Measurements from ENCODE around the gene NCS1. TPM values are rescaled to one million over a fixed set of nuclear protein-coding genes. Genes with fewer than 3 reads are reported as not detected.
"Not testable (repeated sequence)": the region's sequence is repeated elsewhere in the genome, so short reads cannot be mapped to it uniquely, and the experiment has no call there.

The NCS1 gene
- total RNA-seq, 2 experiments from 2014 or later = 0.17 TPM; not detected in 1

DNA sequence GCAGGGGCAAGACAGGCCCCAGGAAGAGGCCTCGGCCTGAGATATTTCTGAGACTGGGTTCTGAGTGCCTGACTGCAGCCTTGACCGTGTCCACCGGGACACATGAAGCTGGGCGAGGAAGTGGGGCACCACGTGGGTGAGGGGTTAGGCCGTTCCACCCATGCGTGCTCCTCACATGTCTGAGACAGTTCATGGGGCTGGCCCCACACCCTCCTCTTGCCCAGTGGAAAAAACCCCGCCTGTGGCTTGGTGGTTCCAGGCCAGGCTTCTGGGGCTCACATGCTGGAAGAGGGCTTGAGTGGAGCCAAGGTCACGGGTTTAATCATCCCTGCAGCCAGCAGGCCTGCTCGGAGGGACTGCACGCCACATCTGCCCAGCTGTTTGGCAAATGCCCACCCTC, 104.8 kb downstream of the NCS1 start:
- TF ChIP-seq, protein P1, sequence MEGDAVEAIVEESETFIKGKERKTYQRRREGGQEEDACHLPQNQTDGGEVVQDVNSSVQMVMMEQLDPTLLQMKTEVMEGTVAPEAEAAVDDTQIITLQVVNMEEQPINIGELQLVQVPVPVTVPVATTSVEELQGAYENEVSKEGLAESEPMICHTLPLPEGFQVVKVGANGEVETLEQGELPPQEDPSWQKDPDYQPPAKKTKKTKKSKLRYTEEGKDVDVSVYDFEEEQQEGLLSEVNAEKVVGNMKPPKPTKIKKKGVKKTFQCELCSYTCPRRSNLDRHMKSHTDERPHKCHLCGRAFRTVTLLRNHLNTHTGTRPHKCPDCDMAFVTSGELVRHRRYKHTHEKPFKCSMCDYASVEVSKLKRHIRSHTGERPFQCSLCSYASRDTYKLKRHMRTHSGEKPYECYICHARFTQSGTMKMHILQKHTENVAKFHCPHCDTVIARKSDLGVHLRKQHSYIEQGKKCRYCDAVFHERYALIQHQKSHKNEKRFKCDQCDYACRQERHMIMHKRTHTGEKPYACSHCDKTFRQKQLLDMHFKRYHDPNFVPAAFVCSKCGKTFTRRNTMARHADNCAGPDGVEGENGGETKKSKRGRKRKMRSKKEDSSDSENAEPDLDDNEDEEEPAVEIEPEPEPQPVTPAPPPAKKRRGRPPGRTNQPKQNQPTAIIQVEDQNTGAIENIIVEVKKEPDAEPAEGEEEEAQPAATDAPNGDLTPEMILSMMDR (IDR thresholded peaks at IDR 0.05) = no peak
- Mint-ChIP-seq H3K4me1 (ENCODE audit: low read depth) (no peaks in the 10 kb centered on the region), H3K36me3 (ENCODE audit: low read depth) (no peaks in the 10 kb centered on the region), H3K9me3 (no peaks in the 10 kb centered on the region), H3K27ac (no peak overlapping the region), H3K4me3 (no peak overlapping the region), H3K27me3 (peaks cover 16% of the 10 kb centered on the region)
- H3K9me3 ChIP-seq (ENCODE audit: control insufficient read depth in 1 of 2, insufficient read depth in 1 of 2, low read length in 2 of 2) = no peaks in the 10 kb centered on the region
- no peak for ATAC-seq (ENCODE audit: poor library complexity)
- no peak overlapping the region for H3K27ac ChIP-seq (ENCODE audit: low read depth in 1 of 2, low read length in 2 of 2)
- no peak overlapping the region for H3K4me3 ChIP-seq (ENCODE audit: low read length)
- CTCF ChIA-PET = no interaction called here
- no peaks in the 10 kb centered on the region for H3K36me3 ChIP-seq (ENCODE audit: insufficient read depth, low read length)
- POLR2A ChIA-PET = no interaction called here
- no peaks in the 10 kb centered on the region for H3K4me1 ChIP-seq (ENCODE audit: insufficient read depth, low read length)
- DNase-seq = no peak
- H3K27me3 ChIP-seq (ENCODE audit: control insufficient read depth in 1 of 2, insufficient read depth in 2 of 2, low read length in 2 of 2) = no peaks in the 10 kb centered on the region
- intact Hi-C loops (cut with DNase I, micrococcal nuclease) = no loop called here

DNA sequence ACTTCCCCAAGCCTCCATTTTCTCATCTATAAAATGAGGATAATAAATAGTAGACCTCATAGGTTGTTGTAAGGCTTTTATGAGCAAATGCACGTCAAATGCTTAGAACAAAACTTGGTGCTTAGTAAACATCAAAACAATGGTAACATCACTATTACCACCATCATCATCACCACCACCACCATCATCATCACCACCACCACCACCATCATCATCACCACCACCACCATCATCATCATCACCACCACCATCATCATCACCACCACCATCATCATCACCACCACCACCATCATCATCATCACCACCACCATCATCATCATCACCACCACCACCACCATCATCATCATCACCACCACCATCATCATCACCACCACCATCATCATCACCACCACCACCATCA, 105.3 kb downstream of the NCS1 start:
- intact Hi-C loops (cut with DNase I, micrococcal nuclease); H3K4me1 ChIP-seq (ENCODE audit: insufficient read depth, low read length); H3K27me3 ChIP-seq (ENCODE audit: control insufficient read depth in 1 of 2, insufficient read depth in 2 of 2, low read length in 2 of 2); POLR2A ChIA-PET; H3K4me3 Mint-ChIP-seq; ATAC-seq (ENCODE audit: poor library complexity); H3K4me3 ChIP-seq (ENCODE audit: low read length); H3K4me1 Mint-ChIP-seq (ENCODE audit: low read depth); H3K9me3 ChIP-seq (ENCODE audit: control insufficient read depth in 1 of 2, insufficient read depth in 1 of 2, low read length in 2 of 2); H3K27ac Mint-ChIP-seq; H3K36me3 ChIP-seq (ENCODE audit: insufficient read depth, low read length); H3K9me3 Mint-ChIP-seq; H3K36me3 Mint-ChIP-seq (ENCODE audit: low read depth); DNase-seq; CTCF ChIA-PET; H3K27ac ChIP-seq (ENCODE audit: low read depth in 1 of 2, low read length in 2 of 2): not testable (repeated sequence)
- peaks cover 19% of the 10 kb centered on the region for H3K27me3 Mint-ChIP-seq

DNA sequence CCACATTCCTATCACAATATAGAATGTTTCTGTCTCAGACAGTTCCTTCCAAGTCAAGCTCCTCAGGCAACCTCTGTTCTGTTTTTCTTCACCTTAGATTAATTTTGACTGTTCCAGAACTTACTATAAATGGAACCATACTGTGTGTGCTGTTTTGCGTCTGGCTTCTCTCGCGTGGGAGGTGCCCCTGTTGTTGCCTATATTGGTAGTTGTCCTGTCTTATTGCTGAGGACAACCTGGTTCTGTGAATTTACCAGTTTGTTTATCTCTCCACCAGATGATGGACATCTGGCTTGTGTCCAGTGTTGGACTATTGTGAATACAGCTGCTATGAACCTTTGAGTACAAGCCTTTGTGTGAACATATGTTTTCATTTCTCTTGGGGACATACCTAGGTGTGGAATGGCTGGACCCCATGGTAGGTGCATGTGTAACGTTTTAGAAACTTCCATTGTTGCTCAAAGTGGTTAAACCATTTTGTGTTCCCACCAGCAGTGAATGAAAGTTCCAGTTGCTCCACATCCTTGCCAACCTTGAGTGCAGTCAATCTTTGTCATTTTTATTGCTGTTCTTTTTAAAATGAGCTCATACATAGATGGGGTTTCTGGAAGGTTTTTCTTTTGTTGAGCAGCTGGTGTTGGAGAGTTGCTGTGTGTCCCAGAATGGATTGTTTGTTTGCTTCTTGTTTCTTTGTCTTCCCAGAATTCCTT, 111.5 kb downstream of the NCS1 start:
- Mint-ChIP-seq H3K36me3 (ENCODE audit: low read depth) (no peaks in the 10 kb centered on the region), H3K9me3 (no peaks in the 10 kb centered on the region), H3K27ac (no peak overlapping the region), H3K27me3 (peaks cover 45% of the 10 kb centered on the region), H3K4me3 (no peak overlapping the region), H3K4me1 (ENCODE audit: low read depth) (no peaks in the 10 kb centered on the region)
- Histone ChIP-seq H3K36me3 (ENCODE audit: insufficient read depth, low read length) (no peaks in the 10 kb centered on the region), H3K9me3 (ENCODE audit: control insufficient read depth in 1 of 2, insufficient read depth in 1 of 2, low read length in 2 of 2) (peaks cover 0 to 2% of the 10 kb centered on the region in 2 experiments), H3K27ac (ENCODE audit: low read depth in 1 of 2, low read length in 2 of 2) (no peak overlapping the region), H3K4me1 (ENCODE audit: insufficient read depth, low read length) (no peaks in the 10 kb centered on the region), H3K27me3 (ENCODE audit: control insufficient read depth in 1 of 2, insufficient read depth in 2 of 2, low read length in 2 of 2) (peaks cover 0 to 15% of the 10 kb centered on the region in 2 experiments), H3K4me3 (ENCODE audit: low read length) (no peak overlapping the region)
- intact Hi-C loops (cut with DNase I, micrococcal nuclease) = no loop called here
- ChIA-PET CTCF (interaction anchor here (0.6 kb wide), 1 partner anchor 119 kb away, joined by 3 read pairs; no protein-coding TSS in a partner anchor), POLR2A (no interaction called here)
- TF ChIP-seq, protein P1 (IDR thresholded peaks at IDR 0.05) = no peak
- ATAC-seq (ENCODE audit: poor library complexity) = no peak
- no peak for DNase-seq

DNA sequence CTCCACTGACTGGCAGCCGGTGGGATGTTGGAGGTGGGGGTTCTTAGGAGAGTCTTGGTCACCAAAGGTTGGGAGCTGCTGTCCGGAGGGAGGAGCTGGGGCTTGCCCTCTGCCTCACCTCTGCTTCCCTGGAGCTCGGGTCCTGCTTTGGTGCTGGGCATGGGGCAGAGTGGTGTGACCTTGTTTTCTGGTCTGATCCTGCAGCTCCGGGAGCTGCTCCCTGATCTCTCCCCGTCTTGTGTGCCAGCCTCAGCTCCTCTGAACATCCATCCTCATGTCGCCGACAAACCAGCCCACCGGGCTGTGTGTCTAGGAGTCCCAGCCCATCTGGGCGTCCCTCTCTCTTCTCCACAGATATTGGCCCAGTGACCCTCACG, 112.0 kb downstream of the NCS1 start:
- Histone ChIP-seq H3K36me3 (ENCODE audit: insufficient read depth, low read length) (no peaks in the 10 kb centered on the region), H3K4me1 (ENCODE audit: insufficient read depth, low read length) (no peaks in the 10 kb centered on the region), H3K27ac (ENCODE audit: low read depth in 1 of 2, low read length in 2 of 2) (no peak overlapping the region), H3K27me3 (ENCODE audit: control insufficient read depth in 1 of 2, insufficient read depth in 2 of 2, low read length in 2 of 2) (peaks cover 3 to 15% of the 10 kb centered on the region in 2 experiments), H3K4me3 (ENCODE audit: low read length) (no peak overlapping the region), H3K9me3 (ENCODE audit: control insufficient read depth in 1 of 2, insufficient read depth in 1 of 2, low read length in 2 of 2) (peaks cover 0 to 6% of the 10 kb centered on the region in 2 experiments)
- Mint-ChIP-seq H3K27me3 (peaks cover 47% of the 10 kb centered on the region), H3K36me3 (ENCODE audit: low read depth) (no peaks in the 10 kb centered on the region), H3K9me3 (no peaks in the 10 kb centered on the region), H3K4me3 (no peak overlapping the region), H3K27ac (no peak overlapping the region), H3K4me1 (ENCODE audit: low read depth) (no peaks in the 10 kb centered on the region)
- TF ChIP-seq, protein P1 (IDR thresholded peaks at IDR 0.05) = no peak
- DNase-seq = no peak
- intact Hi-C loops (cut with DNase I, micrococcal nuclease) = no loop called here
- no peak for ATAC-seq (ENCODE audit: poor library complexity)
- ChIA-PET POLR2A (no interaction called here), CTCF (no interaction called here)

Data from CD4-positive, alpha-beta T cell (primary cell).